ENCODE results near the gene SYT6. TPM values are rescaled to one million over a fixed set of nuclear protein-coding genes. Genes with fewer than 3 reads are reported as not detected.

Gene SYT6
- total and polyA plus RNA-seq, 4 donors: 0.01 to 4.2 TPM; not detected in 2

DNA sequence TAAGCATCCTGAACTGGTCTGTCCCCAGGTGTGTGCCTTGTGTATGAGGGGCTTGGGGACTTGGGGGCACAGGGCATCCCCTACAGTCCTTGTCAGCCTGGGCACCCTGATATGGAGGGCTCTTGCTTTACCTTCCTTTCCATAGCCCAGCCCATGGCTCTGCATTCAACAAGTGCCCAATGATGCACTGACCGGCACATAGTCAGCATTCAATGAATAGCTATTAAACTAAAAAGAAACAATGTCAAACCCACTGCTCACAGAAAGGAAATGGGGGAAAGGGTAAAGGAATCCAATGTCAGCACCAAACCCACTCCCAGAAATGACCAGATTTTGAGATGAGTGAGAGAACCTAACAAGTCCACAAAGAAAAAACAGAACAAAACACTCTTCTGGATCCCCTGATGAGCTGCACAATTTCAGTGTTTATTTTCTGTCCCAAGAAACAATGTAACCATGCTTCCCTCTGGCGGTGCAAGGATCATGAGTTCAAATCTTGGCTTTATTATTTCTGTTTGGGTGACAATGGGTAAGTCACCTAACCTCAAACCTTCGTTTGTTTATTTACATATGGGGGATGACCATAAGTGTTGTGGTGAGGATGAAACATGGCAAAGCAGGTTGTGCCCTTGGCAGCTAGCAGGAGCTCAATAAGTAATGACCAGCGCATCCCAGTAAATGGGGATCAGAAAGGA, 22.0 kb downstream of the SYT6 start:
- TF ChIP-seq, protein P1, sequence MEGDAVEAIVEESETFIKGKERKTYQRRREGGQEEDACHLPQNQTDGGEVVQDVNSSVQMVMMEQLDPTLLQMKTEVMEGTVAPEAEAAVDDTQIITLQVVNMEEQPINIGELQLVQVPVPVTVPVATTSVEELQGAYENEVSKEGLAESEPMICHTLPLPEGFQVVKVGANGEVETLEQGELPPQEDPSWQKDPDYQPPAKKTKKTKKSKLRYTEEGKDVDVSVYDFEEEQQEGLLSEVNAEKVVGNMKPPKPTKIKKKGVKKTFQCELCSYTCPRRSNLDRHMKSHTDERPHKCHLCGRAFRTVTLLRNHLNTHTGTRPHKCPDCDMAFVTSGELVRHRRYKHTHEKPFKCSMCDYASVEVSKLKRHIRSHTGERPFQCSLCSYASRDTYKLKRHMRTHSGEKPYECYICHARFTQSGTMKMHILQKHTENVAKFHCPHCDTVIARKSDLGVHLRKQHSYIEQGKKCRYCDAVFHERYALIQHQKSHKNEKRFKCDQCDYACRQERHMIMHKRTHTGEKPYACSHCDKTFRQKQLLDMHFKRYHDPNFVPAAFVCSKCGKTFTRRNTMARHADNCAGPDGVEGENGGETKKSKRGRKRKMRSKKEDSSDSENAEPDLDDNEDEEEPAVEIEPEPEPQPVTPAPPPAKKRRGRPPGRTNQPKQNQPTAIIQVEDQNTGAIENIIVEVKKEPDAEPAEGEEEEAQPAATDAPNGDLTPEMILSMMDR (IDR thresholded peaks at IDR 0.05; ENCODE audit: control extremely low read depth, extremely low read depth): no peak
- peaks cover 0 to 4% (median 0%) of the 10 kb centered on the region in 5 donors for H3K4me1 ChIP-seq (ENCODE audit: control insufficient read depth in 5 of 5, insufficient read depth in 5 of 5, low read length in 5 of 5)
- no peaks in the 10 kb centered on the region for H3K27me3 ChIP-seq (ENCODE audit: control insufficient read depth in 3 of 3, insufficient read depth in 3 of 3, low read length in 2 of 3)
- H3K4me3 ChIP-seq: no peak overlapping the region
- H3K36me3 ChIP-seq (ENCODE audit: control insufficient read depth in 4 of 4, insufficient read depth in 4 of 4, low read length in 4 of 4): peaks cover 0 to 2% (median 0%) of the 10 kb centered on the region in 4 donors
- DNase-seq (no peak), ATAC-seq (ENCODE audit: insufficient read depth, low FRiP score) (no peak)
- WGBS, 2 donors: 90 to 95% methylated on average over 4 of the region's 4 CpGs
- no peak overlapping the region for H3K27ac ChIP-seq (ENCODE audit: low read depth in 1 of 2, low read length in 1 of 2)
- no peak overlapping the region for H3K9ac ChIP-seq (ENCODE audit: insufficient read depth in 1 of 2, low read length in 2 of 2)
- peaks cover 0 to 2% (median 0%) of the 10 kb centered on the region in 4 donors for H3K9me3 ChIP-seq (ENCODE audit: control insufficient read depth in 4 of 4, insufficient read depth in 3 of 4, low read length in 3 of 4)

DNA sequence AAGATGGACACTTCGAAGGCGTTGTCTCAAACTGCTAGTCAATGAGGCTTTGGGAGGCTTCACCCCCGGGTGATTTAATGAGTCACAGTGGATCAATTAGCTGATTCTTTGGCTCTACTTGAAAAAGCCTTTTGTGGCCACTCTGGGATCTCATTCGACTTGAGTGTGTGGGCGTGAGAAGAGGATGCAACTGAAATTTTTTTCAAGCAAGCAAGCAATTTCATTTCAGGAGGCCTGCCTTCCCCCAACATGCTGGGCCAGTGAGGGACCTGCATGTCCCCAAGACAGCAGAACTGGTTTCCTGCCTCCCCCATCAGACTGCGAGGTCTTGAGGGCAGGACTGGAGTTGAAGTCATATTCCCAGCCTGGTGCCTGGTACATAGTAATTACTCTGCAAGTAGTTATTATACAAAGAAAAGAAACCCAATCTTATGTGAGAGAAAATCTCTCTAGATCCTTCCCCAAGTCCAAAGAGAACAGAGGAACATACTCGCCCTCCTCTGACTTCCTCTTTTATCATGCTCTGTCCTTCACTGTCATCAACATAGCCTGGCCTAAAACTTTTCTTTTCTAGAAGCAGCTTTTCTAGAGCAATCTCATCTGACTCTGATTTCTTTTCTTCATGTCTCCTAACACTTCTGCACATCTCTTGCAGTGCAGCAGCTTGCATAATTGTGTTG, 22.7 kb downstream of the SYT6 start:
- DNase-seq (no peak), ATAC-seq (ENCODE audit: insufficient read depth, low FRiP score) (no peak)
- TF ChIP-seq, protein P1 (IDR thresholded peaks at IDR 0.05; ENCODE audit: control extremely low read depth, extremely low read depth): no peak
- Histone ChIP-seq H3K9me3 (ENCODE audit: control insufficient read depth in 4 of 4, insufficient read depth in 3 of 4, low read length in 3 of 4) (peaks cover 0 to 2% (median 0%) of the 10 kb centered on the region in 4 donors), H3K36me3 (ENCODE audit: control insufficient read depth in 4 of 4, insufficient read depth in 4 of 4, low read length in 4 of 4) (no peaks in the 10 kb centered on the region), H3K27ac (ENCODE audit: low read depth in 1 of 2, low read length in 1 of 2) (no peak overlapping the region), H3K27me3 (ENCODE audit: control insufficient read depth in 3 of 3, insufficient read depth in 3 of 3, low read length in 2 of 3) (no peaks in the 10 kb centered on the region), H3K4me3 (no peak overlapping the region), H3K4me1 (ENCODE audit: control insufficient read depth in 5 of 5, insufficient read depth in 5 of 5, low read length in 5 of 5) (peaks cover 0 to 4% (median 0%) of the 10 kb centered on the region in 5 donors), H3K9ac (ENCODE audit: insufficient read depth in 1 of 2, low read length in 2 of 2) (no peak overlapping the region)
- WGBS, 2 donors: 72 to 75% methylated on average over 7 of the region's 7 CpGs

DNA sequence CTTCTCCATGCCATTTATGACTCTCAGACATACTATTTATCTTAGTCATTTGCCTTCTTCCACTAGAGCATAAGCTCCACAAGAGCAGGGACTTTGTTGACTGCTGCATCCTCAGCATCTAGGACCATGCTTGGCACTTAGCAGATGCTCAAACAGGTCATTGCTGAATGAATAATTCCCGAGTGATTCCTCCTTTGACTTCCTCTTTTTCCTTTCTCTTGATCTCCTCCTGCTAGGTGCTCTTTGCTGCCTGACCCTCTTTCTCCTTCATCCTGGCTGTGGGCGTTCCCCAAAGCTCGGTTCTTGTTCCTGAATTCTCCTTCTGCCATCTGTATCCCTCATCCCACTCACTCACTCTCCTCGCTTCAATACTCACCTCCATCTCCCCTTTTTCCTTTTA, 23.5 kb downstream of the SYT6 start:
- Histone ChIP-seq H3K27me3 (ENCODE audit: control insufficient read depth in 3 of 3, insufficient read depth in 3 of 3, low read length in 2 of 3) (no peaks in the 10 kb centered on the region), H3K27ac (ENCODE audit: low read depth in 1 of 2, low read length in 1 of 2) (no peak overlapping the region), H3K4me1 (ENCODE audit: control insufficient read depth in 5 of 5, insufficient read depth in 5 of 5, low read length in 5 of 5) (peaks cover 0 to 4% (median 0%) of the 10 kb centered on the region in 5 donors), H3K36me3 (ENCODE audit: control insufficient read depth in 4 of 4, insufficient read depth in 4 of 4, low read length in 4 of 4) (no peaks in the 10 kb centered on the region), H3K4me3 (no peak overlapping the region), H3K9me3 (ENCODE audit: control insufficient read depth in 4 of 4, insufficient read depth in 3 of 4, low read length in 3 of 4) (peaks cover 0 to 2% (median 0%) of the 10 kb centered on the region in 4 donors), H3K9ac (ENCODE audit: insufficient read depth in 1 of 2, low read length in 2 of 2) (no peak overlapping the region)
- ATAC-seq (ENCODE audit: insufficient read depth, low FRiP score): no peak
- TF ChIP-seq, protein P1 (IDR thresholded peaks at IDR 0.05; ENCODE audit: control extremely low read depth, extremely low read depth): no peak
- 77 to 80% methylated on average over 4 of the region's 4 CpGs for WGBS, 2 donors
- no peak for DNase-seq
